GM18511 (cell line): ENCODE results near the gene PARK7.

Experiments
- ATAC-seq: cut with Tn5 transposase; IDR thresholded peaks from one replicate; pipeline ENCODE4 v1.9.1; 2021; ENCODE audit warnings: mild to moderate bottlenecking, moderate library complexity; ENCODE audit not compliant: unreplicated experiment

Gene PARK7

DNA sequence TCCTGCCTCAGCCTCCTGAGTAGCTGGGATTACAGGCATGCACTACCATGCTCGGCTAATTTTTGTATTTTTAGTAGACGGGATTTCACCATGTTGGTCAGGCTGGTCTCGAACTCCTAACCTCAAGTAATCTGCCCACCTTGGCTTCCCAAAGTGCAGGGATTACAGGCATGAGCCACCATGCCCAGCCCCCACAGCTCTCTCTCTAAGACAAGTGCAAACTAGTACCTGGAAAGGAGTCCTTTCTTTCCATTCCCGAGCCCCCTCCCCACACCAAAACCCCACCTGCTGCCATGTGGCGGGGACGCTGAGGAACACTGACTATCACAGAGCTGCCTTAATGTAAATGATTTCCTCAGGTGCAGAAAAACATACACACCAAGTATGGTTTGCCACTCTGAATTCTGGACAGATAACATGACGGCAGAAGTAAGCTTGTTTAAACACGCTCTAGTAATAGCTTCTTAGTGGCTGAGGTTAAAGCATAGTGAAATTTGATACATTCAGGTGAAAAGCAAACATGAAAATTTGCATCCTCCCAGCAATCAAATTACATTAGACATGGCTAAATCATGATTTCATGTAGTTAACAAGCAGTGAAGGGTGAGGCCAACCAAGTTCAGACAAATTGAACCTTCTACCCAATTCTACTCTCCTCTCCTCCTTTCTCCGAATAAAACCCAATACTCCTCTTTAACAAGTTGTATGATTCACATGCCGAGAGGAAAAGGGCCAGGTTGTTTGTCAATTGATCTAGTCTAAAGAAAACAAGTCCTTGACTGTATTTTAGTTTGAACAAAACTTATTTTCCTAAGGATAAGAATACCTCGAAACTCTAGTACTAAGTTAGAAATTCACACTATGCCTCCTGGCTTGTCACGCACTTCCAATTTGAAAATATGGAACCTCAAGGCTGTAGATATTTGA, 44.8 kb downstream of the PARK7 start:
- no peak for ATAC-seq

DNA sequence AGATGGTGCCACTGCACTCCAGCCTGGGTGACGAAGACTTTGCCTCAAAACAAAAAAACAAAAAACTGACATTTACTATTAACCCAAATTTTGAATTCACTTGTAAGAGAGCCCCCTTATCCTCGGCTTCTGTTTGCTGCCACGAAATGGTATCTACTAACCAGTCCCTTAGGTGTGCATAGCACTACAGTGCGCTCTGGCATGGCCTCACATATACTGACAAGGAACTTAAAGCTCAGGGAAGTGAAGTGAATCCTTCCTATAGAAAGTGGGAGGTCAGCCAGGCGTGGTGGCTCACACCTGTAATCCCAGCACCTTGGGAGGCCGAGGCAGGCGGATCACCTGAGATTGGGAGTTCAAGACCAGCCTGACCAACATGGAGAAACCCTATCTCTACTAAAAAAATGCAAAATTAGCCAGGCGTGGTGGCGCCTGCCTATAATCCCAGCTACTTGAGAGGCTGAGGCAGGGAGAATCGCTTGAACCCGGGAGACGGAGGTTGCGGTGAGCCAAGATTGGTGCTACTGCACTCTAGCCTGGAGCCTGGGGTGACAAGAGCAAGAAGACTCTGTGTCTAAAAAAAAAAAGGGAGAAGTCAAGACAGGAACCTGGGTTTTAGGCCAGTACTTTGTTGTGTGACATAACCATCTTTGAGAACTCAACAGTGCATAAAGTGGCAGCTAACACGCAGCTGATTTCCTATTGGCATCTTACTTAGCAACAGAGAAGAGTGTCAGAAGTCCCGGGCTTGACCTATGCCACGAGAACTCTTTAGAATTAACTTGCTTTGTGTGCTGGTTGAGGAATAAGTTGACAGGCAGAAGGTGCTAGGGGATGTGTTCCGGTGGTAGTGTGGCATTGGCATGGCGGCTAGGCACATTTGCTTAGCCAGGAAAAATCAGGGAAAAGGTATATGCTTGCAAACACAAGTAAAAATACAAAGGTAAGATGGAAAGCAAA, 47.8 kb downstream of the PARK7 start:
- ATAC-seq: no peak

DNA sequence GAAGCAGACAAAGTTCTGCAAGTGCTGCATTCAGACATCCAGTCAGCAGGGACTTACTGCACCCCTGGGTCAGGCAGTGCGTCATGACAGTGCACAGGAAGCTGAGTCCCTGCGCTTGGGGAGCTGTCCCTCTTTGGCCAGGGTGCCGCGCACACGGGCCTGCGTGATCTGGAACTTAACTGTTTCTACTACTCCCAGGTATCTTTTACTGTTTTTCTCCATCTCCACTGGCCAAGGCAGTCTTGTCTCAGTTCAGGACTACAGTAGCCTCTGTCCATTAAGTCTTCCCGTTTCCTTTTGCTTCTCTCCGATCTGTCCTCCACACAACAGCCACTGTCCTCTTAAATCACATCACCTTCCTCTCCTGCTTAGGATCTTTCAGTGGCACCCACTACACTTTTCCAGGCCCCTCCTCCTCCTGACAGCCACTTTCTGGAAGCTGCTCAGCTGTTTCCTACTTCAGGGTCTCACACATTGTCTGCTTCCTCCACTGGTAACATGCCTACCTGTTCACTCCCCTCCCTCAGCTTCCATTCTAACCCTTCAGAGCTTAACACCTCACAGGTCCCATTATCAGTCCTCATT, 48.7 kb downstream of the PARK7 start:
- ATAC-seq: no peak

DNA sequence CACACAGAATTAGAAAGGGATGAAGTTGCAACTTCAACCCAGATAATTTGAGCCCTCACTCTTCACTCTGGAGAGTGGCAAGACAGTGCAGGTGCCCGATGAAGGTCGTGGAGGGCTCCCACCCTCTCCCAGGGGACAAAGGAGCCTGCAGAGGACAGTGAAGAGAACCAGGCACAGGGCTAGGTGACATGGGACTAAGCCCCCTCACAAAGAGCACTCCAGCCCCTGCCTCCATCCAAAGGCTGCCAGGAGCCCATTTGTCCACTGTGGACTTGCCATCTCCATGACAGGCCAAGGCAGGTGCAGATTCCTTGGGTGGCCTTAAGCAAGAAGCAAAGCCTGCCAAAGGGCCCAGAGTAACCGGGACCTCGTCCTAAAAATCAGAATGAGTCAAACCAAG, 49.5 kb downstream of the PARK7 start:
- no peak for ATAC-seq

DNA sequence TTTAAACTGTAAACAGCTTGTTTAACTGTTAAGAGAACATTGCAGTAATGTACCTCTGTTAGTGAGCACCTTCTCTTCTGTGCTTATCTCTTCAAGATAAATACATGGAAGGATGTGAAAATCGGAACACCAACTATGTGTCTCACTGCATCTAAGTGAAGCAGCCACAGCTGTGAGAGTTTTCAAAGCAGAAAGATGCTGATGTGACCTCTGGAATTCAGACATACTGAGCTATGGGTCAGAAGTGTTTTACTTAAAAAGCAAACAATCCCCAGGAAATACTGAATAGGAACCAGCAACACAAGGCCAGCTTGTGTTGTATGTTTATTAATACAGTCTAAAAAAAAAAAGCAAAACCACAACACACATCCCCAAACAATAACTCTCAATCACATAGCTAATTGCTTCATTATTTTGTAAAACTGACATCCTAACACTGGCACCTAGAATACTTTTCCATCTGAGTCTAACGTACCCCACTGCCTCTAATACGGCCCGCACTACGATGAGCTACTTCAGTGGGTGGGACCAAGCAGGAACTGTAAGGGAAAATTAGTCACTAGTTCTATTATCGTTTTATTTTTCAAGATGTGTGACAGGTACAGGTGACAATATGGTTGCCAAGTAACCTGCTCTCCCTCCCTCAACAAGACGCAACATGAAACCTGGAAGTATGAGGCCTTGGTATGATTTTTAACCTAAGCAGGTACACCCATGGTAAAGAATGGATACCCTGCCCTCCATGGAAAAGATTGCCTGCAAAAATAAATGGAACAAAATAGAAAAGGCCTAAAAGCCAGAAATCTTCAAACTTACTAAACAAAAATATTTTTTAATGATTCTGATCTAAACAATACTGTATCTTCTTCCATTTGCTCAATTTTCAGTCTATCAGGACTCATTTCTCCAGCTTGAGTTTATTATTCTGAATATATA, 50.7 kb downstream of the PARK7 start:
- ATAC-seq: no peak

DNA sequence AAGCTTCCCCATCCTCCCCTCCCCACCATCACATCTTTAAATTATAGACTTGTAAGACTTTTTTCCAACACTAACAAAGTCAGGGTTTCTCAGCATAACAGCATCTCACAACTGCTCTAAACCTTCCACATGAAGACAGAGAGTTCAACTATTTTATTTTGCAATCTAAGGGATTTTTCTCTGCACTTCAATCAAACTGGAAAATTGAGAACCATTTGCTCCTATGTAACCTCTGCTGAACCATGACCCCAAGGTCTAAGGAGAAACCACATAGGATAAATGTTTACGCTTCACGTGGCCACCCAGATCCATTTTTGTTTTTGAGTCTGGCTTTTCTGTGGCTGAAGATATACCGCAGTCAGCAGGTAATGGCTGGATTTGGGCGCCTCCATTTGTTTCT, 51.4 kb downstream of the PARK7 start:
- no peak for ATAC-seq

DNA sequence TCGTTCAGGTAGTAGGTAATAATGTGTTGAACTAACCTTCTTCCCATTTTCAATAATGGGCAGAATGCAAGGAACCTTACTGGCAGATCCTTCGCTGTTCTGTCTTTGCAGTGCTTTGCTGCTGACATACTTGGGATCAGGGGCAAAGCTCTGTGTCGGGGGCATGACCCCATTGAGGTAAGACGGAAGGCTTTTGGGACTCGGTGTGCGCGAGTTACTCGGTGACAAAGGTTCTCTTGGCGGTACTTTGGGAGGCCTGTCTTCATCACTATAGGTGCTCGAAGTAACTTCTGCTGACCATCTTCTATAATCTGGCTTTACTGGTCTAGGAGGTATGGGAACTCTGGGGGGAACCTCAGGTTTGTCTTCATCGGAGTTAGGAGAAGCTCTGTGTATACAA, 51.9 kb downstream of the PARK7 start:
- no peak for ATAC-seq

DNA sequence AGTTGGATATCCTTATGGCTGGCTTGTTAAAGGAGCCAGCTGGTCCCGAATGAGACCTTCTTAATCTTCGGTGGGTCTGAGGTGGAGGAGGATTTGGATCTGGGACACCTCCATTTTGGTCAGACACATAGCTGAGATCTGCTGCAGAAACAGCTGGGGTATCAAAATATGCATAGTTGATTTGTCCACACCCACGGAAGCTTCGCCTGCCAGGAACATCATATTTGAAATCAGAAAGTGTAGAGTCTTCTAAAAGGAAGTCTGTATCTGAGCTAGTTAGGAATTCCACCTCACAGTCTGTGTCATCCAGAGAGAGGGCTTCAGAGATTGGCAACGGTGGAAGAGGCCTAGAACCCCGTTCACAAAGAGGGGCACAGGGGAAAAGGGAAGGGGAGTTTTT, 52.3 kb downstream of the PARK7 start:
- no peak for ATAC-seq

DNA sequence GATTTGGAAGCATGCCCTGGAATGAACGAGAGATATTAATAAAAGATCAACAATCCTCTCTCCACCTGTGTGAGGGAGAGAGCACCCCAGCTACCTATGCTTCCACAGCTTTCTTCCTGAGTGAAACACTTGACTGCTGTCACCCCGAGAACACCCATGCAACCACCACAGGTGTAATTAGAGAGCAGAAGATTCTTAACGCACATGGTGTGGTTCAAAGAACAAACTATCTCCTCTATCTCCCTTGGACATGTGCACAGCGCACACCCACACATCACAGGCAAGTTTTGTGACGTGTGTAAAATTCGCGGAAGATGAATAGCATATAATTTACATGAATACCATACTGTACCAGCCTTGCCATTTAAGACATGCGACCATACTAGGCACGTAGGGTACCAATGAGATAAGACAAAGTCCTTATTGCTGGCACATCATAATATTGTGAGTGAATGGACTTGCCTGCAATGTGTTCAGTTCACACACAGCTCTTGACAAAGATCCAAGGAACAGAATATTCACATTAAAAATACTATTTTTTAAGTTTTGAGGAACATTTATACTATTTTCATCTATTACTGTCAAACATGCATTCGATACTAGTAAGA, 53.0 kb downstream of the PARK7 start:
- ATAC-seq: no peak

DNA sequence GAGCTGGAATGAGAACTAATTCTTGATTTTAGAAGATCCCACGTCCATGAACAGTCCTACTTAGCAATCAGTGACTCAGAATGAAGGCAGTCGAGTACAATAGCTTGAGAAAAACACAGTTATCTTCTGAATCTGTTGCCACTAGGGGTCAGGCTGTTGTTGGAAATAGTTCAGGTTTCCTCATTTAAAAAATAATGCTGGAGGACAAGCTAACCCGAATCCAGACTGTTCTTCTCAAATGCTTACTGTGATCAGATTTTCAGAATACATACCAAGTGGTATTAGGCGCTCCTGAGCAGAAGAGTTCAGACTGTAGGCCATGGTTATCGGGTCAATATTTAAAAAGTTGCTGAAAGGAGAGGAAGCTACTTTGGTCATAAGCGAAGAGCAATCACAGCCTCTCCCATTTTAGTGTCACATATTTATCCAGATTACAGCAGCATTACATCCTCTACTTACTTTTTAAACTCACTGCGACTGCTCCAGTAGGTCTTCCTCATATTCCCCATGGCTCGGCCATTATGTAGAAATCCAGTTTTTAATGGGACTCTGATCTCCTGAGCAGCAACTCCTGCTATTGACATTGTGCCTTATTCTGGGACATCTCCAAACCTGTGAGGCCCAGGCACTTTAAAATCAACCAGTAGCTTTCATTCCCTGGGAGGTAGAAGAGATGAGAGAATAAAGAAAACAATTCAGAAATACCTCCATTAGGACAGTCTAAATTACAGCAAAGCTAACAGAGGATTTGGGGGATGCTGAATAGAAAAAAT, 53.7 kb downstream of the PARK7 start:
- no peak for ATAC-seq

DNA sequence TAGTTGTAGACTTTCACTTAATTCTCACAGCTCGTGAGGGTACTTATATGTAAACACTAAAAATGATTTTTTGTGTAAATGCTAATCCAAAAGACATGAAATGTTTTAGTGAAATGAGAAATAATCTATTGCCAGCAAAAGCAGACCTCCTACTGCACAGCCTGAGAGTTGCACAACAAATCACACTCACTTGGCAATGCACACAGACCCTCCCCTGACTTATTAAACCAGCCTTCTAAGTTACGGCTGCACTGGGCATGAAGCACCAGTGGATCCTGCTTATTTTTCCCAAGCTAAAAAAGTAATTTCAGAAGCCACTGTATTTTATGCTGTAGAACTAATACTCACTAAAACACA, 54.3 kb downstream of the PARK7 start:
- ATAC-seq: no peak

DNA sequence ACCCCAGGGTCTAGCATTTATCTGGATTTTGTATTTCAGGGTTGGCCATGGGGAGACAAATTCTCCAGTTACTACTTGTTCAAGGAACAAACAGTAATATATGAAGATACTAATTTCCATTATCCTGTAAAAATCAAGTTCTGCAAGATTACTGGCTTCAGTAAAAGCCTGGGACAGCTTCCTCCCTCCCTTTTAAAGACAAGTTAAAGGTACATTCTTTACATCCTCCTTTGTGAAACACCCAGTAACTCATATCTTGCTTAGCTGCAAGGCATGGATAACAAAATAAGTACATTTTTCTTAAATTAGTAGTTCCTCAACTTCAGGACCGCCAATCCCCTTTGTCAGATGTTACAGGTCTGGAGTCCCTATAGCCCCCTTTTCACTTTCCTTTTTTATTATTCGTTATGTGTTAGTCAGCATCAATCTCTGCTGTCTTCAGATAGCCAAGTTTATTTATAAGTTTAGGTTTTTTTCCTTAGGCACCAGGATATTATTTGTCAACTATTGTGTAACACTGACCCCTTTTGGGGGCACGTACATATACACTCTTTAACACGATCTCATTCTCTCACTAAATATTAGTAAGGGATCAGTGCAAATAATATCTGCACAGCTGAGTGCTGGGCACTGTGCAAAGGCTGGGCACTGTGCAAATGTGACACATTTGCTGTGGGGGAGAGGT, 54.8 kb downstream of the PARK7 start:
- ATAC-seq: no peak

DNA sequence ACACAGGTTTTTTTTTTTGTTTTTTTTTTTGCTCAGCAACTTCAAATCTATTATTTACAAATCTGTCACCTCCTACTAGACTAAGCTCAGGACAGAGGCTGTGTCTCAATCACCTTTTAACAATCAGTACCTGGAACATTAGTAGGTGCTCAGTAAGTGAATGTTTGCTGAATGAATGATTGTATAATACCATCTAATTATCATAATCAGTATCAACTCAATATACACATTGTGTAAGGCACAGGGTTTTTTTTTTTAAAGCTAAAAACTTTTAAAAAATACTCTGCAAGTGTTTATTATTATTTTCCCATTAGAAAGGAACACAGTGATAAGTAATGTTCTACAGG, 55.4 kb downstream of the PARK7 start:
- ATAC-seq: no peak

DNA sequence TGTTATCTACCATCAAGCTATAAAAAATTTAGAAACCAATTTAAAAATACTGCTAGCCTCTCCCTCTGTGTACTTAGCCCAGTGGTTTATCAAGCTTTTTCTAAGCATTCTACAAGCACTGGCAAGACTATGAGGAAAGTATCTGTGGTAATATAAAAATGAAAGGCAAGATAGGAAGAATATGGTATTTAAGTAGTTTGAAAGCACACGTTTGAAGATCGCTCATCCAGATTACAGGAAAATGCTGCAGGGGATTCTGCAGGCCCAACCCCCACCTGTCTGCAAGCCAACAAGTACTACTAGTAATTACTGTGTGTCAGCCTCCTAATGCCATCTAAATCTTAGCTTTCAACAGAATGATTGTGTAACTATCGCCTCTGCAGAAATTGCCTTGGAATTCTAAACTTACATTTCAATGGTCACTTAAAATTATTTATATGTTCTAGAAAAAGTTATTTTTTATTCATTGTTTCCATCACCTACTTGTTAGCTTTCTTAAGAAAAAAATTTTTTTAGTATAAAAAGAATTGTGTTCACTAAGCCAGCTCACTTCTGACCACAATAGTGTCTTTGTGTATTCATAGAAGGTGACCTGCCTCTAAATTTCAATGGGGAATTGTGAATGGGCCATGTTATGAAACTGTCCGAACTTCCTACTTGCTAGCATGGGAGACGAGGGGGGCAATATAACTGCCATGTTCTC, 56.1 kb downstream of the PARK7 start:
- ATAC-seq: no peak

DNA sequence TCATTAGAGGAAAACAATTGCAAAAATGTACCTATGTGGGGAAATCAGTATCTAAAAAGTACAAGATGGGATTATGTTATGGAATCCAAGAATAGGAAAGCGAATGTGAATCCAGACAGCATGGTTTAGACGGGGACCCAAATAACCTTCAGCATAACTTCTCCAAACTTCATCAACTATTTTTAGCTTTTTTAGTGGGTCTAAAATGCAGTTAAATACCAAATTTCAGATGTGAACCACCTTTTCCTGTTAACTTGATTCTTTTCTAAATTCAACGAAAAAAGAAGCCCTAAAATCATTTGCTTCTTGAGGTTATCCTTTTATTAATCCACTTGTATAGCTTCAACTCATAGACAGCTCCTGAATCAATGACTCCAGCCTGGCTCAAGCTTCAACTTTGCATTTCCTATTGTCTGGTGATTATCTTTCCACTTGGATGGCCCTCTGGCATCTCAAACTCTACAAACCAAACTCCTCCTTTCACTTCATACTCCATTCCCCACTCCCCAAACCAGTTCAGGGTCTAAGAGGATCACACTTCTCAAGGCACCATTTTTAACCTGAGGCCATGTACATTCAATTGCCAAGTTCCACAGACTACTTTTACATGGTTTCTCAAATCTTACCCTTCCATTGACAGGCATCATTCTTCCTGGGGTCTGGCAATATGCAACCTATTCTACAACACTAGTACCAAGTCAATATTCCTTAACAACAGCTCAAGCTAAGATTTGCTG, 57.1 kb downstream of the PARK7 start:
- no peak for ATAC-seq

DNA sequence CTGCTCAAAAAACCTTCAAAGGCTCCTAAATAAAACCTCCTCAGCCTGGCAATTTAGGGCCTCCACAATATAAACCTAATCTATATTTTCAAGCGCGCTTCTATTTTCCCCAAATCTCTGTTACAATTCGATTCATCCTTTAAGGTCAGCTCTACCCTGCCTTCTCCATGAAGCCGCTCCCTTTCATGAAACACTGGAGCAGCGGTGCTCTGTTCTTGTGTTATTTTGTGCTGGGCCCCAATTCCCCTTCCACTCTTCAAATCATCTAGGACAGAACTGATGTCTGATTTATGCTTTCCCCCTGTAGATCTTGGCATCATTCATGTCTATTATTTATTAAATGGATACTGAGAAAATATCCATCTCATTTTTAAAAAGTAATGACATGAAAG, 57.7 kb downstream of the PARK7 start:
- ATAC-seq: no peak

DNA sequence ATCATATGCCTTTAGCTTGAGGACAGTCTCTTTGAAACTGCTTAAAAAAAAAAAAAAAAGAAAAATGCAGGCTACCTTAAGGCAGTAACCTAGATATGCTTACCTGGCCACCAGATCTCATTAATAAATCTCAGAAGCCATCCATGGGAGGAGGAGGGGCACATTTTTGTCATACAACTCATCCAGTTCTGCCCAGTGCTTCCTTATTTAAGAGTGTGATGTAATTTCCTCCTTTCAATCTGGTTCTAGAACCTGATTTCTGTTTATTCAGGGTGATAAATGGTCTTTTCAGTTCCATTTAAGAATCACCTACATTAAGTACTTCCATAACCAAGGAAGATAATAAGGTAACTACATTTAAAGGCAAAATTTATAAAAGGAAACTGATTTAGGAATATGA, 58.5 kb downstream of the PARK7 start:
- ATAC-seq: no peak
